Measurements from ENCODE around the gene KCNC3.

The KCNC3 gene

GRCh38 chr19:50329146-50329925, at the start of gene KCNC3:
KCNC3 (minus strand) TSS chr19:50329377; CDS start chr19:50329082, 295 bp downstream.
- DNase-seq = peak; percentile 69 to 100 (median 99)

GRCh38 chr19:50378863-50379236, 49.7 kb upstream of the KCNC3 start:
- DNase-seq = no peak

- DNase-seq = no peak
These were observed 49.1 kb upstream of the KCNC3 start for GRCh38 chr19:50378169-50378862.

GRCh38 chr19:50377517-50377916, 48.3 kb upstream of the KCNC3 start:
- DNase-seq = no peak

- no peak for DNase-seq
These were observed 47.9 kb upstream of the KCNC3 start for GRCh38 chr19:50377051-50377461.

GRCh38 chr19:50376166-50377050, 47.2 kb upstream of the KCNC3 start, which contains the start of gene NR1H2:
NR1H2 (plus strand) TSS chr19:50376457; CDS start chr19:50377606, 1,149 bp downstream.
- DNase-seq = peak; percentile 56 to 98 (median 92)

- DNase-seq = no peak
These were observed 42.8 kb upstream of the KCNC3 start for GRCh38 chr19:50371914-50372475.

GRCh38 chr19:50368649-50369570, 39.7 kb upstream of the KCNC3 start:
- DNase-seq = peak; percentile 29 to 91 (median 73)

GRCh38 chr19:50365434-50366306, 36.5 kb upstream of the KCNC3 start, which contains the start of gene NAPSA:
NAPSA (minus strand) TSS chr19:50365639; CDS start chr19:50365621, 18 bp downstream.
- DNase-seq = no peak

GRCh38 chr19:50362656-50363424, 33.7 kb upstream of the KCNC3 start:
- DNase-seq = no peak

- no peak for DNase-seq
These were observed 32.8 kb upstream of the KCNC3 start for GRCh38 chr19:50362030-50362412.

- DNase-seq = no peak
These were observed 32.3 kb upstream of the KCNC3 start for GRCh38 chr19:50361290-50362029.

- DNase-seq = no peak
These were observed 30.2 kb upstream of the KCNC3 start for GRCh38 chr19:50359328-50359818.

- peak in 44 of 51 donors; percentile 8 to 68 (median 41) for DNase-seq
These were observed 29.5 kb upstream of the KCNC3 start for GRCh38 chr19:50358483-50359327.

- peak; percentile 17 to 86 (median 66) for DNase-seq
These were observed 28.3 kb upstream of the KCNC3 start for GRCh38 chr19:50357178-50358100.
